Upper lobe of right lung (tissue), 1 donor: ENCODE results near the gene EIF4G1. TPM values are rescaled to one million over a fixed set of nuclear protein-coding genes. Genes with fewer than 3 reads are reported as not detected.

Experiments used
- ATAC-seq: fragments of 200-7000 bp; cut with Tn5 transposase; one replicate; pipeline ENCODE4 v1.9.1; 2020; ENCODE audit warnings: mild to moderate bottlenecking, moderate library complexity
- DNase-seq: peaks from one replicate; pipeline ENCODE4 v3.0.0-alpha.2; 2020
- H3K27ac ChIP-seq: fragments of 200-600 bp; one replicate; pipeline ENCODE4 v1.8.0; 2022
- H3K27me3 ChIP-seq: fragments of 200-600 bp; one replicate; pipeline ENCODE4 v1.8.0; 2022; ENCODE audit warnings: mild to moderate bottlenecking
- H3K36me3 ChIP-seq: fragments of 200-600 bp; one replicate; pipeline ENCODE4 v1.8.0; 2022
- H3K4me1 ChIP-seq: fragments of 200-600 bp; one replicate; pipeline ENCODE4 v1.8.0; 2022
- H3K4me3 ChIP-seq: fragments of 200-600 bp; one replicate; pipeline ENCODE4 v1.8.0; 2022; ENCODE audit warnings: mild to moderate bottlenecking
- H3K9me3 ChIP-seq: fragments of 200-600 bp; one replicate; pipeline ENCODE4 v1.8.0; 2022
- CTCF ChIP-seq: fragments of 200-600 bp; IDR thresholded peaks from one replicate; pipeline ENCODE4 v1.8.0; 2022; ENCODE audit warnings: antibody characterized with exemption
- intact Hi-C: fragments of 100-400 bp; cut with DNase I; formaldehyde crosslinking; loops from one replicate; pipeline ENCODE4 v1.11.0; 2022
- total RNA-seq: library from RNA; stranded (reverse); fragmentation: NEBNext Ultra II Directional; extraction: Animal tissue kit (Norgen Biotek cat#: 25700); gene quantifications from one replicate; pipeline ENCODE4 v1.2.1, GENCODE V29; 2021
- donor health status: DM: no; HTN: yes; CAD: no; lungs with severe emphysema.

EIF4G1 gene
- total RNA-seq, 1 donor from 2014 or later: 295 TPM

GRCh38 chr3:184316792-184317191 lies 2.4 kb downstream of the EIF4G1 start:
- H3K4me3 ChIP-seq: peak overlapping the region; percentile 85
- H3K4me1 ChIP-seq: peaks cover 49% of the 10 kb centered on the region
- no peak overlapping the region for H3K27ac ChIP-seq
- H3K9me3 ChIP-seq: no peaks in the 10 kb centered on the region
- no peak for DNase-seq
- no peaks in the 10 kb centered on the region for H3K27me3 ChIP-seq
- no peak for ATAC-seq
- no peak for TF ChIP-seq CTCF
- intact Hi-C loops: no loop called here
- peaks cover 52% of the 10 kb centered on the region for H3K36me3 ChIP-seq

GRCh38 chr3:184317201-184317600 lies 2.8 kb downstream of the EIF4G1 start:
- no peak overlapping the region for H3K27ac ChIP-seq

GRCh38 chr3:184320104-184320445 lies 5.7 kb downstream of the EIF4G1 start:
- intact Hi-C loops: no loop called here
- ATAC-seq (peak; percentile 91), DNase-seq (peak; percentile 98)
- peak overlapping the region; percentile 81 for H3K27ac ChIP-seq
- peaks cover 85% of the 10 kb centered on the region for H3K36me3 ChIP-seq
- no peaks in the 10 kb centered on the region for H3K27me3 ChIP-seq
- TF ChIP-seq CTCF: no peak
- H3K4me3 ChIP-seq: peak overlapping the region; percentile 29
- H3K4me1 ChIP-seq: peaks cover 54% of the 10 kb centered on the region
- H3K9me3 ChIP-seq: no peaks in the 10 kb centered on the region

More at GRCh38 chr3:184317201-184317600, 2.8 kb downstream of the EIF4G1 start:
- DNase-seq (no peak), ATAC-seq (no peak)
- Histone ChIP-seq H3K9me3 (no peaks in the 10 kb centered on the region), H3K27me3 (no peaks in the 10 kb centered on the region), H3K36me3 (peaks cover 56% of the 10 kb centered on the region), H3K4me1 (peaks cover 53% of the 10 kb centered on the region), H3K4me3 (no peak overlapping the region)
- intact Hi-C loops: no loop called here
- no peak for TF ChIP-seq CTCF

- peaks cover 90% of the 10 kb centered on the region for H3K36me3 ChIP-seq
- no peaks in the 10 kb centered on the region for H3K27me3 ChIP-seq
- no peak for TF ChIP-seq CTCF
- no peak overlapping the region for H3K27ac ChIP-seq
- H3K4me1 ChIP-seq: peaks cover 47% of the 10 kb centered on the region
- intact Hi-C loops: no loop called here
- H3K9me3 ChIP-seq: no peaks in the 10 kb centered on the region
- no peak overlapping the region for H3K4me3 ChIP-seq
- DNase-seq (no peak), ATAC-seq (no peak)
These were observed 7.3 kb downstream of the EIF4G1 start for GRCh38 chr3:184321666-184322065.

GRCh38 chr3:184322731-184323487 lies 8.5 kb downstream of the EIF4G1 start:
- no peaks in the 10 kb centered on the region for H3K9me3 ChIP-seq
- intact Hi-C loops: no loop called here
- H3K4me3 ChIP-seq: no peak overlapping the region
- H3K27me3 ChIP-seq: no peaks in the 10 kb centered on the region
- peak overlapping the region; percentile 1 for H3K27ac ChIP-seq
- no peak for DNase-seq
- H3K36me3 ChIP-seq: peaks cover 90% of the 10 kb centered on the region
- TF ChIP-seq CTCF: no peak
- ATAC-seq: no peak
- peaks cover 35% of the 10 kb centered on the region for H3K4me1 ChIP-seq
